Pancreas (tissue), 10 donors: Measurements from ENCODE around the gene VEGFC. TPM values are rescaled to one million over a fixed set of nuclear protein-coding genes. Genes with fewer than 3 reads are reported as not detected.

Experiments used
- ATAC-seq, 4 donors: fragments of 200-7000 bp; cut with Tn5 transposase; one replicate each; pipeline versions ENCODE4 v1.8.0 to v1.9.1; 2020; ENCODE audit warnings: mild to moderate bottlenecking in 4 of 4, moderate library complexity in 4 of 4
- DNase-seq, 6 donors: peaks; one replicate each; pipeline ENCODE4 v3.0.0-alpha.2; 2020
- FAIRE-seq: peaks from 2 replicates; lab custom pipeline; 2012; peaks lifted over from hg19 to GRCh38; lab: Jason Lieb, UNC
- H3K27ac ChIP-seq, 4 donors: fragments of 200-600 bp; sonication (generic); 1 replicate in 3 of 4; 2 replicates in 1 of 4; pipeline versions ENCODE4 v1.5.0 to v1.8.0; 2020
- H3K27me3 ChIP-seq, 4 donors: fragments of 200-600 bp; one replicate each; pipeline ENCODE4 v1.8.0; 2021
- H3K36me3 ChIP-seq, 3 donors: fragments of 200-600 bp; sonication (generic) in 1 of 3; one replicate each; pipeline versions ENCODE4 v1.5.0 to v1.8.0; 2020 to 2021
- H3K4me1 ChIP-seq, 3 donors: fragments of 200-600 bp; one replicate each; pipeline ENCODE4 v1.8.0; 2021
- H3K4me3 ChIP-seq, 4 donors: fragments of 200-600 bp; sonication (generic) in 2 of 4; one replicate each; pipeline versions ENCODE4 v1.5.0 to v1.8.0; 2020 to 2021
- H3K9me3 ChIP-seq, 4 donors: fragments of 200-600 bp; one replicate each; pipeline ENCODE4 v1.8.0; 2021
- CTCF ChIP-seq, 4 donors: fragments of 200-600 bp; sonication (generic) in 3 of 4; IDR thresholded peaks; one replicate each; pipeline versions ENCODE4 v1.5.0 to v1.8.0; 2021; ENCODE audit warnings: antibody characterized with exemption in 4 of 4
- WGBS, 2 donors: extraction: QIAGEN DNeasy Blood & Tissue Kit; methylation state at CpG; one replicate each; pipeline ENCODE4 v1.1.7; 2013; 5-methylcytosine and 5-hydroxymethylcytosine counted together
- intact Hi-C, 3 donors: fragments of 100-400 bp; cut with DNase I; formaldehyde crosslinking; loops; one replicate each; pipeline versions ENCODE4 v1.11.1 to v1.14.2; 2022
- polyA plus RNA-seq, 2 donors: library from polyadenylated mRNA; stranded (reverse); fragments of 200-250 nt; gene quantifications; one replicate each; pipeline ENCODE4 v1.2.3, GENCODE V29; 2013
- total RNA-seq, 6 donors: library from RNA; stranded (reverse); fragmentation: NEBNext Ultra II Directional in 4 of 6; extraction: Animal tissue kit (Norgen Biotek cat#: 25700) in 4 of 6; gene quantifications; one replicate each; pipeline versions ENCODE4 v1.2.1 to v1.2.4, GENCODE V29; 2021 to 2023
- donor health status: healthy with polysubstance abuse.
- donor health status: DM: no; HTN: no; CAD: no; lungs with moderate emphysema.
- donor health status: DM: no; HTN: no; CAD: no.
- donor health status: control.
- donor health status: control.
- donor health status: Bipolar disorder and iron deficiency.
- donor health status: DM: yes; HTN: yes; CAD: no.
- donor health status: DM: no; HTN: no; CAD: no.
- donor health status: DM: no; HTN: no; CAD: no.
- donor health status: DM: yes; HTN: yes; CAD: no.

VEGFC gene
- total and polyA plus RNA-seq, 8 donors = 0.67 to 3.3 (median 1.1) TPM

GRCh38 chr4:176800891-176801534 lies 8.3 kb upstream of the VEGFC start:
- Histone ChIP-seq H3K27ac (no peak overlapping the region), H3K4me3 (no peak overlapping the region), H3K4me1 (no peaks in the 10 kb centered on the region), H3K27me3 (peaks cover 0 to 5% (median 1%) of the 10 kb centered on the region in 4 donors), H3K36me3 (no peaks in the 10 kb centered on the region), H3K9me3 (no peaks in the 10 kb centered on the region)
- no peak for TF ChIP-seq CTCF (IDR thresholded peaks at IDR 0.05)
- ATAC-seq (no peak), FAIRE-seq (no peak), DNase-seq (no peak)
- intact Hi-C loops = no loop called here
- WGBS, 2 donors = 0% methylated on average over 2 of the region's 2 CpGs

- 48 to 58% methylated on average over 2 of the region's 2 CpGs for WGBS, 2 donors
- intact Hi-C loops = no loop called here
- no peak for ATAC-seq
These were observed 6.9 kb upstream of the VEGFC start for GRCh38 chr4:176799653-176800052.

GRCh38 chr4:176798540-176798939 lies 5.8 kb upstream of the VEGFC start:
- TF ChIP-seq CTCF (IDR thresholded peaks at IDR 0.05) = no peak
- DNase-seq (no peak), FAIRE-seq (no peak), ATAC-seq (no peak)
- intact Hi-C loops = no loop called here
- Histone ChIP-seq H3K9me3 (no peaks in the 10 kb centered on the region), H3K36me3 (no peaks in the 10 kb centered on the region), H3K27ac (no peak overlapping the region), H3K27me3 (peaks cover 0 to 4% (median 0%) of the 10 kb centered on the region in 4 donors), H3K4me1 (no peaks in the 10 kb centered on the region), H3K4me3 (no peak overlapping the region)
- WGBS, 2 donors = 56 to 67% methylated on average over 1 of the region's 1 CpG

More at GRCh38 chr4:176799653-176800052, 6.9 kb upstream of the VEGFC start:
- no peaks in the 10 kb centered on the region for H3K36me3 ChIP-seq
- no peaks in the 10 kb centered on the region for H3K9me3 ChIP-seq
- no peak overlapping the region for H3K4me3 ChIP-seq
- H3K4me1 ChIP-seq = no peaks in the 10 kb centered on the region
- FAIRE-seq (no peak), DNase-seq (no peak)
- no peak for TF ChIP-seq CTCF (IDR thresholded peaks at IDR 0.05)
- peaks cover 0 to 7% (median 1%) of the 10 kb centered on the region in 4 donors for H3K27me3 ChIP-seq
- no peak overlapping the region for H3K27ac ChIP-seq

- no peak for ATAC-seq
- DNase-seq = no peak
- 67 to 70% methylated on average over 1 of the region's 1 CpG for WGBS, 2 donors
- H3K36me3 ChIP-seq = no peaks in the 10 kb centered on the region
- no peak overlapping the region for H3K27ac ChIP-seq
- no peak for TF ChIP-seq CTCF (IDR thresholded peaks at IDR 0.05)
- no peak overlapping the region for H3K4me3 ChIP-seq
- FAIRE-seq = no peak
- no peaks in the 10 kb centered on the region for H3K4me1 ChIP-seq
- peaks cover 0 to 8% (median 3%) of the 10 kb centered on the region in 4 donors for H3K27me3 ChIP-seq
- intact Hi-C loops = no loop called here
- H3K9me3 ChIP-seq = no peaks in the 10 kb centered on the region
These were observed 2.7 kb upstream of the VEGFC start for GRCh38 chr4:176795441-176795840.

- Histone ChIP-seq H3K4me3 (no peak overlapping the region), H3K36me3 (no peaks in the 10 kb centered on the region), H3K27me3 (peaks cover 0 to 12% (median 3%) of the 10 kb centered on the region in 4 donors), H3K4me1 (no peaks in the 10 kb centered on the region), H3K9me3 (no peaks in the 10 kb centered on the region), H3K27ac (no peak overlapping the region)
- no peak for ATAC-seq
- no peak for FAIRE-seq
- DNase-seq = no peak
- no peak for TF ChIP-seq CTCF (IDR thresholded peaks at IDR 0.05)
- intact Hi-C loops = no loop called here
- 74 to 81% methylated on average over 1 of the region's 1 CpG for WGBS, 2 donors
These were observed 1.9 kb upstream of the VEGFC start for GRCh38 chr4:176794651-176795050.
